Parathyroid adenoma (tissue), 2 donors: ENCODE data around the gene LRRC4C.

ENCODE experiments used
- H2AFZ ChIP-seq: fragments of 300-600 bp; sonication (generic); one replicate; pipeline ENCODE4 v1.7.0; 2017; ENCODE audit warnings: antibody characterized with exemption, mild to moderate bottlenecking
- H3K27ac ChIP-seq: fragments of 300-600 bp; sonication (generic); one replicate; pipeline ENCODE4 v1.7.0; 2017
- H3K27me3 ChIP-seq: fragments of 300-600 bp; sonication (generic); one replicate; pipeline ENCODE4 v1.7.0; 2017; ENCODE audit warnings: low read length; ENCODE audit not compliant: control insufficient read depth, insufficient read depth
- H3K36me3 ChIP-seq: fragments of 300-600 bp; sonication (generic); one replicate; pipeline ENCODE4 v1.7.0; 2017; ENCODE audit warnings: low read length; ENCODE audit not compliant: control insufficient read depth, insufficient read depth
- H3K4me1 ChIP-seq: fragments of 300-600 bp; sonication (generic); one replicate; pipeline ENCODE4 v1.7.0; 2017; ENCODE audit warnings: control low read depth
- H3K4me2 ChIP-seq: fragments of 300-600 bp; sonication (generic); one replicate; pipeline ENCODE4 v1.7.0; 2017; ENCODE audit warnings: low read length
- H3K4me3 ChIP-seq: fragments of 300-600 bp; sonication (generic); one replicate; pipeline ENCODE4 v1.7.0; 2017; ENCODE audit warnings: low read depth, low read length
- H3K79me2 ChIP-seq: fragments of 300-600 bp; sonication (generic); one replicate; pipeline ENCODE4 v1.7.0; 2017; ENCODE audit warnings: control low read depth
- H3K9ac ChIP-seq: fragments of 300-600 bp; sonication (generic); one replicate; pipeline ENCODE4 v1.7.0; 2017; ENCODE audit warnings: mild to moderate bottlenecking
- H3K9me3 ChIP-seq: fragments of 300-600 bp; sonication (generic); one replicate; pipeline ENCODE4 v1.7.0; 2017; ENCODE audit warnings: low read length; ENCODE audit not compliant: control insufficient read depth
- CTCF ChIP-seq: fragments of 300-600 bp; sonication (generic); IDR thresholded peaks from one replicate; pipeline ENCODE4 v1.7.0; 2017; ENCODE audit warnings: antibody characterized with exemption, mild to moderate bottlenecking
- donor health status: primary hyperparathyroidism.

The LRRC4C gene

GRCh38 chr11:40894501-40894900 is 565.0 kb downstream of the LRRC4C start:
- Histone ChIP-seq H3K9me3 (no peaks in the 10 kb centered on the region), H3K79me2 (no peaks in the 10 kb centered on the region), H3K27me3 (no peaks in the 10 kb centered on the region), H3K36me3 (no peaks in the 10 kb centered on the region), H3K4me3 (no peak overlapping the region), H2AFZ (no peak overlapping the region), H3K4me2 (no peak overlapping the region), H3K9ac (no peak overlapping the region), H3K27ac (no peak overlapping the region), H3K4me1 (no peaks in the 10 kb centered on the region)
- TF ChIP-seq CTCF = no peak

DNA sequence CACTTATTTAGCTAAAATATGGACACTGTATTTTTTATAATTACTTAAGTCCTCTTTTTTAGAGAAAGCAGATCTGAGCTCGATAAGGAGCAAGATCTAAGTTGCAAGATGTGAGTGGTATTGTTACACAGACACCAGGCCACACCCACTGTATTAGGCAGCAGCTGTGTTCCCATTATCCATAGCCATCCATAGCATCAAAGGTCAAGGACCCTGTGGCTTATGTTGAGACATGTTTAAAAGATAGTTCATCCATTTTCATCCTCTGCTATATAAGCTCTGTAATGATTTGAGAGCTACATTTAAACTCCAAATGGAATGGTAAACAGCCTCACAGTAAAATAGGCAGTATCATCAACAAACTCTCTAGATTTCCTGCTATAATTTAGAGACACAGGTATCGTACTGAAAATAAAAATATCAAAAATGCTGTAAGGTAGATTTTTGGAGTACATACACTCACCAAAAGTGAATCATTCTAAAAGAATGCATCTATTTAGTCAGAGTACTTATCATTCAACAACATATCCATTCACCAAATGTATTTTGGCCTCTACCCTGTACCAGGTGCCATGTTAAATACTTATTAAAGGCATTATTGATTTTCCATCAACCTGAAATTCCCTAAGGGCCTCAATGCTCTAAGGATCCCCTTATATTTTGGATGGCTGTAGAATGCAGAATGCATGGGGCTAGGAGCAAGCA is 574.0 kb downstream of the LRRC4C start:
- H3K27ac ChIP-seq = no peak overlapping the region
- H3K79me2 ChIP-seq = no peaks in the 10 kb centered on the region
- no peaks in the 10 kb centered on the region for H3K36me3 ChIP-seq
- no peak overlapping the region for H2AFZ ChIP-seq
- H3K4me1 ChIP-seq = no peaks in the 10 kb centered on the region
- H3K4me3 ChIP-seq = no peak overlapping the region
- H3K9me3 ChIP-seq = no peaks in the 10 kb centered on the region
- H3K27me3 ChIP-seq = no peaks in the 10 kb centered on the region
- no peak overlapping the region for H3K4me2 ChIP-seq
- TF ChIP-seq CTCF = no peak
- no peak overlapping the region for H3K9ac ChIP-seq

GRCh38 chr11:40882301-40882700 is 577.2 kb downstream of the LRRC4C start:
- Histone ChIP-seq H3K36me3 (no peaks in the 10 kb centered on the region), H3K27ac (no peak overlapping the region), H3K4me1 (no peaks in the 10 kb centered on the region), H3K79me2 (no peaks in the 10 kb centered on the region), H3K4me3 (no peak overlapping the region), H2AFZ (no peak overlapping the region), H3K9me3 (no peaks in the 10 kb centered on the region), H3K4me2 (no peak overlapping the region), H3K27me3 (no peaks in the 10 kb centered on the region), H3K9ac (no peak overlapping the region)
- no peak for TF ChIP-seq CTCF

GRCh38 chr11:40879911-40880310 is 579.5 kb downstream of the LRRC4C start:
- TF ChIP-seq CTCF = no peak
- Histone ChIP-seq H3K9ac (no peak overlapping the region), H3K27ac (no peak overlapping the region), H3K4me1 (no peaks in the 10 kb centered on the region), H3K4me2 (no peak overlapping the region), H2AFZ (no peak overlapping the region), H3K79me2 (no peaks in the 10 kb centered on the region), H3K4me3 (no peak overlapping the region), H3K27me3 (no peaks in the 10 kb centered on the region), H3K36me3 (no peaks in the 10 kb centered on the region), H3K9me3 (no peaks in the 10 kb centered on the region)

DNA sequence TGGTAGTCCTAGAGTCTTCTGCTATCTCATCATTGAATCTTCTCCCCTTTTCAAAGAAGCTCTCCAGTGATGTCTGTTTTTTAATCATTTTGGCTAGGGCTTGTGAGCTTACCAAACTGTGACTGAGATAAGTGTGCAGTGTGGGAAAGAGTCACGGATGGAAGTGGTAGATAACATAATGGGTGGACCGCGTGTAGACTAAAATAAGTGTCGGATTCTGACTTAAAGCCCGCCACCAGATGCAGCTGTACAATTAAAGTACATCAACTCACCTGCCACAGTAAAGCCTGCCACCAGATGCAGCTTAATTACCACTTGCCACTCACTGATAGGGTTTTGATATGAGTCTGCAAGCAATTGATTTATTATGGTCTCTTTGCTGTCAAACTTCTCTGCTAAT is 581.5 kb downstream of the LRRC4C start:
- no peak overlapping the region for H3K4me3 ChIP-seq

More for the DNA sequence above, 581.5 kb downstream of the LRRC4C start:
- H3K79me2 ChIP-seq = no peaks in the 10 kb centered on the region
- H3K9me3 ChIP-seq = no peaks in the 10 kb centered on the region
- no peaks in the 10 kb centered on the region for H3K4me1 ChIP-seq
- no peaks in the 10 kb centered on the region for H3K36me3 ChIP-seq
- H3K9ac ChIP-seq = no peak overlapping the region
- H3K27me3 ChIP-seq = no peaks in the 10 kb centered on the region
- no peak overlapping the region for H3K4me2 ChIP-seq
- no peak overlapping the region for H3K27ac ChIP-seq
- TF ChIP-seq CTCF = no peak
- no peak overlapping the region for H2AFZ ChIP-seq
